Myometrial cell (primary cell): ENCODE data around the gene HLA-DRB5. TPM values are rescaled to one million over a fixed set of nuclear protein-coding genes. Genes with fewer than 3 reads are reported as not detected.

Experiments
- total RNA-seq: library from RNA; depleted of rRNA; stranded (reverse); fragments of >200 nt; gene quantifications from 2 replicates; pipeline ENCODE4 v1.2.3, GENCODE V29; 2015

Gene HLA-DRB5
- total RNA-seq: not detected in 2 replicates

GRCh38 chr6:32529697-32530430 lies at the start of gene HLA-DRB5:
Gene HLA-DRB5, minus strand, starts transcription at chr6:32530287. Its CDS starts 63 bp downstream, at chr6:32530224.

Other genes starting within 250 kb of the HLA-DRB5 start
- not detected in 2 replicates for gene TSBP1, start 158.4 kb downstream of the HLA-DRB5 start, total RNA-seq
- gene BTNL2, start 123.1 kb downstream of the HLA-DRB5 start, total RNA-seq: not detected in 2 replicates
- gene HLA-DRA, start 90.4 kb downstream of the HLA-DRB5 start, total RNA-seq: not detected in 2 replicates
- not detected in 2 replicates for gene HLA-DRB1, start 59.6 kb upstream of the HLA-DRB5 start, total RNA-seq
- not detected in 2 replicates for gene HLA-DQA1, start 107.1 kb upstream of the HLA-DRB5 start, total RNA-seq
- not detected in 2 replicates for gene HLA-DQB1, start 136.4 kb upstream of the HLA-DRB5 start, total RNA-seq
- not detected in 2 replicates for gene HLA-DQA2, start 211.1 kb upstream of the HLA-DRB5 start, total RNA-seq
- gene HLA-DQB2, start 233.2 kb upstream of the HLA-DRB5 start, total RNA-seq: not detected in 2 replicates